Neuronal stem cell (in vitro differentiated cells): ENCODE measurements around the gene FLAD1.

Source experiments
- DNase-seq: peaks from one replicate; pipeline ENCODE4 v3.0.0-alpha.2; 2013; ENCODE audit warnings: low spot score
- H2AFZ ChIP-seq: one replicate; pipeline ENCODE4 v1.6.1; 2013; ENCODE audit warnings: mild to moderate bottlenecking, low read length, inconsistent platforms
- H2AK5ac ChIP-seq: 2 replicates; pipeline ENCODE4 v1.6.1; 2013; ENCODE audit warnings: low read depth, mild to moderate bottlenecking, inconsistent platforms, low read length, moderate library complexity, mixed read lengths
- H2BK120ac ChIP-seq: 2 replicates; pipeline ENCODE4 v1.6.1; 2013; ENCODE audit warnings: low read depth, mild to moderate bottlenecking, inconsistent platforms, low read length, moderate library complexity, mixed read lengths
- H2BK12ac ChIP-seq: one replicate; pipeline ENCODE4 v1.6.1; 2013; ENCODE audit warnings: low read length, inconsistent platforms
- H2BK15ac ChIP-seq: 2 replicates; pipeline ENCODE4 v1.6.1; 2013; ENCODE audit warnings: mild to moderate bottlenecking, low read length, inconsistent platforms, mixed read lengths
- H2BK5ac ChIP-seq: one replicate; pipeline ENCODE4 v1.6.1; 2013; ENCODE audit warnings: inconsistent platforms, mild to moderate bottlenecking, low read length, moderate library complexity
- H3K14ac ChIP-seq: one replicate; pipeline ENCODE4 v1.6.1; 2013; ENCODE audit warnings: low read length, inconsistent platforms
- H3K18ac ChIP-seq: 2 replicates; pipeline ENCODE4 v1.6.1; 2013; ENCODE audit warnings: low read length, inconsistent platforms
- H3K23ac ChIP-seq: 2 replicates; pipeline ENCODE4 v1.6.1; 2013; ENCODE audit warnings: low read depth, mild to moderate bottlenecking, mixed read lengths, low read length, inconsistent platforms; ENCODE audit not compliant: poor library complexity
- H3K27ac ChIP-seq: replicated peaks from 3 replicates; pipeline ENCODE4 v1.5.1; 2013; ENCODE audit warnings: low read length, inconsistent platforms
- H3K27me3 ChIP-seq, 3 experiments: 2 replicates each; pipeline ENCODE4 v1.6.1; 2013; ENCODE audit warnings: low read length in 3 of 3, mild to moderate bottlenecking in 2 of 3, inconsistent platforms in 1 of 3, low read depth in 1 of 3, mixed read lengths in 1 of 3, moderate library complexity in 1 of 3; ENCODE audit not compliant: control insufficient read depth in 3 of 3, insufficient read depth in 3 of 3
- H3K36me3 ChIP-seq, 2 donors: replicated peaks in 1 of 2; 2 replicates each; pipeline ENCODE4 v1.6.1; 2013; ENCODE audit warnings: low read length in 2 of 2; ENCODE audit not compliant: control insufficient read depth in 2 of 2, insufficient read depth in 2 of 2
- H3K4ac ChIP-seq: 2 replicates; pipeline ENCODE4 v1.6.1; 2013; ENCODE audit warnings: inconsistent platforms, mild to moderate bottlenecking, low read length, moderate library complexity
- H3K4me1 ChIP-seq, 2 donors: 1 replicate in 1 of 2; 2 replicates in 1 of 2; pipeline ENCODE4 v1.6.1; 2013; ENCODE audit warnings: low read length in 2 of 2, low read depth in 1 of 2; ENCODE audit not compliant: control insufficient read depth in 2 of 2, insufficient read depth in 1 of 2
- H3K4me2 ChIP-seq: one replicate; pipeline ENCODE4 v1.6.1; 2013; ENCODE audit warnings: mild to moderate bottlenecking, low read length, inconsistent platforms; ENCODE audit not compliant: insufficient read depth, poor library complexity, severe bottlenecking
- H3K4me3 ChIP-seq, 2 donors: 2 replicates each; pipeline ENCODE4 v1.5.1; 2013; ENCODE audit warnings: low read length in 2 of 2, mild to moderate bottlenecking in 2 of 2, inconsistent platforms in 1 of 2, moderate library complexity in 1 of 2
- H3K79me1 ChIP-seq: one replicate; pipeline ENCODE4 v1.6.1; 2013; ENCODE audit warnings: low read depth, mild to moderate bottlenecking, inconsistent platforms, low read length, moderate library complexity
- H3K9ac ChIP-seq: one replicate; pipeline ENCODE4 v1.6.1; 2013; ENCODE audit warnings: mild to moderate bottlenecking, low read depth, low read length, inconsistent platforms; ENCODE audit not compliant: poor library complexity
- H3K9me3 ChIP-seq, 2 donors: replicated peaks in 1 of 2; 2 replicates each; pipeline versions ENCODE3 to v1.6.1; 2013; ENCODE audit warnings: low read length in 2 of 2, mild to moderate bottlenecking in 2 of 2, inconsistent platforms in 1 of 2, low read depth in 1 of 2, mixed read lengths in 1 of 2, moderate library complexity in 1 of 2; ENCODE audit not compliant: control insufficient read depth in 2 of 2, insufficient read depth in 1 of 2
- H4K8ac ChIP-seq: one replicate; pipeline ENCODE4 v1.6.1; 2013; ENCODE audit warnings: low read depth, mild to moderate bottlenecking, inconsistent platforms, low read length, moderate library complexity
- H4K91ac ChIP-seq: one replicate; pipeline ENCODE4 v1.6.1; 2013; ENCODE audit warnings: low read length, low read depth, mild to moderate bottlenecking, inconsistent platforms; ENCODE audit not compliant: poor library complexity
- WGBS, 2 donors: extraction: QIAGEN DNeasy Blood & Tissue Kit; methylation state at CpG; one replicate each; pipeline ENCODE4 v1.1.7; 2013; ENCODE audit warnings: missing lambda C conversion rate in 2 of 2, mixed read lengths in 1 of 2; ENCODE audit not compliant: insufficient read length in 2 of 2, insufficient replicate concordance in 1 of 2; ENCODE audit errors: extremely low coverage in 2 of 2; 5-methylcytosine and 5-hydroxymethylcytosine counted together

The FLAD1 gene

DNA sequence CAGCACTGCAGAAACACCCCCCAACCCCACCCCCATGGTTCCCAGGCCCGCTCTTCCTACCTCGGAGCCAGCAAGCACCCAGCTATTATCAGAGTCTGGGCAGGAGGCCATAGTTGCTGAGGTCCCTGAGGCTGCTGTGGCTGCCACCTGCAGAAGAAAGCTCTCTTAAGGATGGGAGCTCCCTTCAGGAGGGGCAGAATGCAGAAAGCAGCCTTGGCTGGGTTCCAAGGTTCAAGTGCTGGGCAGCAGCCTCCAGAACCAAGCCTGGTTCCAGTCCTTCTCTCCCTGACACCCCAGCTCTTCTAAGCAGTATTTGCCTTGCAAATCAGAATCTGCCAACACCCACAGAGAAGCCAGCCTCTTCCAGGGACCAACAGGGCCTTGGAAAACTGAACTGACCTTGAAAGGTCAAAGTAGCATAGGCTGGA is 29.5 kb upstream of the FLAD1 start:
- H3K27me3 ChIP-seq: no peaks in the 10 kb centered on the region
- H2AK5ac ChIP-seq: no peak overlapping the region
- peaks cover 5% of the 10 kb centered on the region for H3K79me1 ChIP-seq
- no peak overlapping the region for H3K18ac ChIP-seq
- DNase-seq: no peak
- H4K8ac ChIP-seq: no peak overlapping the region
- no peak overlapping the region for H3K9ac ChIP-seq
- no peak overlapping the region for H2AFZ ChIP-seq
- H3K27ac ChIP-seq: no peak overlapping the region
- no peak overlapping the region for H3K4me2 ChIP-seq
- H2BK12ac ChIP-seq: no peak overlapping the region
- H4K91ac ChIP-seq: no peak overlapping the region
- H2BK15ac ChIP-seq: no peak overlapping the region
- H3K36me3 ChIP-seq: peaks cover 19 to 30% of the 10 kb centered on the region in 2 donors
- no peak overlapping the region for H3K23ac ChIP-seq
- peaks cover 27 to 28% of the 10 kb centered on the region in 2 donors for H3K4me1 ChIP-seq
- no CpG with 5 or more reads among the region's 2 CpGs for WGBS, 2 donors
- H3K4me3 ChIP-seq: no peak overlapping the region
- H2BK5ac ChIP-seq: no peak overlapping the region
- no peak overlapping the region for H2BK120ac ChIP-seq
- H3K9me3 ChIP-seq: no peaks in the 10 kb centered on the region
- H3K14ac ChIP-seq: no peak overlapping the region
- no peak overlapping the region for H3K4ac ChIP-seq

DNA sequence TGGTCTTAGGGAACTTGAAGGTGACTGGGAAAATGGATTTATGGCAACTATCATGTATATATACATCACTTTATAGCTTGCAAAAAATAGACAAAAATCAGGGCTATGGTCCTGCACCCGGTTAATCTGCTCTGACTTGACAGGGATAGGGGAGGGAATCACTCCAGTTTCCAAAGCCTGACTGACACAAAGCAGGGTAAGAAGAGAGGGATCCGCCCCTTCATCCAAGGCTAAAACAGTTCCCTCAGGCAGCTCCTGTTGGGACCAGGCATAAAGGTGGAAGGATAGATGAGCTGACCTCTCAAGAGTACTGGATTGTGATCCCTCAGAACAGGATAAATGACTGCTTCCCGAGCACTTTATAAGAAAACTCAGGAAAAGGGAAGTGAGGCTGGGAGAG is 28.6 kb upstream of the FLAD1 start:
- Histone ChIP-seq H3K4me3 (peak overlapping the region; percentile 59 to 84), H2BK120ac (no peak overlapping the region)
- no peak for DNase-seq

GRCh38 chr1:154955039-154955717 is 28.0 kb upstream of the FLAD1 start:
- H3K4me2 ChIP-seq: peak overlapping the region; percentile 76
- H3K4me1 ChIP-seq: peaks cover 27 to 28% of the 10 kb centered on the region in 2 donors
- H4K8ac ChIP-seq: no peak overlapping the region
- peak overlapping the region; percentile 97 for H3K27ac ChIP-seq
- no peak overlapping the region for H3K23ac ChIP-seq
- no peak overlapping the region for H3K14ac ChIP-seq
- DNase-seq: peak; percentile 84
- H3K36me3 ChIP-seq: peaks cover 26 to 44% of the 10 kb centered on the region in 2 donors
- H3K18ac ChIP-seq: no peak overlapping the region
- peak overlapping the region; percentile 83 for H2AFZ ChIP-seq
- H2BK120ac ChIP-seq: no peak overlapping the region
- H2AK5ac ChIP-seq: no peak overlapping the region
- no peak overlapping the region for H3K9ac ChIP-seq
- peak overlapping the region; percentile 59 to 84 for H3K4me3 ChIP-seq
- no peak overlapping the region for H2BK12ac ChIP-seq
- H3K27me3 ChIP-seq: no peaks in the 10 kb centered on the region
- WGBS, 2 donors: no CpG with 5 or more reads among the region's 4 CpGs
- no peaks in the 10 kb centered on the region for H3K9me3 ChIP-seq
- H3K4ac ChIP-seq: no peak overlapping the region
- H4K91ac ChIP-seq: no peak overlapping the region
- H2BK5ac ChIP-seq: no peak overlapping the region
- H3K79me1 ChIP-seq: peaks cover 12% of the 10 kb centered on the region
- no peak overlapping the region for H2BK15ac ChIP-seq

More for the DNA sequence above, 28.6 kb upstream of the FLAD1 start:
- H3K4me1 ChIP-seq: peaks cover 27 to 28% of the 10 kb centered on the region in 2 donors
- no peak overlapping the region for H4K8ac ChIP-seq
- H2BK15ac ChIP-seq: no peak overlapping the region
- H3K14ac ChIP-seq: no peak overlapping the region
- peak overlapping the region; percentile 97 for H3K27ac ChIP-seq
- H2BK12ac ChIP-seq: no peak overlapping the region
- no peak overlapping the region for H3K4ac ChIP-seq
- no peak overlapping the region for H4K91ac ChIP-seq
- H3K79me1 ChIP-seq: peaks cover 10% of the 10 kb centered on the region
- peaks cover 23 to 39% of the 10 kb centered on the region in 2 donors for H3K36me3 ChIP-seq
- no peak overlapping the region for H2AK5ac ChIP-seq
- H3K23ac ChIP-seq: no peak overlapping the region
- no peak overlapping the region for H3K18ac ChIP-seq
- peak overlapping the region; percentile 76 for H3K4me2 ChIP-seq
- H2AFZ ChIP-seq: no peak overlapping the region
- no peaks in the 10 kb centered on the region for H3K27me3 ChIP-seq
- WGBS, 2 donors: no CpG with 5 or more reads among the region's 3 CpGs
- no peak overlapping the region for H2BK5ac ChIP-seq
- H3K9me3 ChIP-seq: no peaks in the 10 kb centered on the region
- H3K9ac ChIP-seq: no peak overlapping the region

DNA sequence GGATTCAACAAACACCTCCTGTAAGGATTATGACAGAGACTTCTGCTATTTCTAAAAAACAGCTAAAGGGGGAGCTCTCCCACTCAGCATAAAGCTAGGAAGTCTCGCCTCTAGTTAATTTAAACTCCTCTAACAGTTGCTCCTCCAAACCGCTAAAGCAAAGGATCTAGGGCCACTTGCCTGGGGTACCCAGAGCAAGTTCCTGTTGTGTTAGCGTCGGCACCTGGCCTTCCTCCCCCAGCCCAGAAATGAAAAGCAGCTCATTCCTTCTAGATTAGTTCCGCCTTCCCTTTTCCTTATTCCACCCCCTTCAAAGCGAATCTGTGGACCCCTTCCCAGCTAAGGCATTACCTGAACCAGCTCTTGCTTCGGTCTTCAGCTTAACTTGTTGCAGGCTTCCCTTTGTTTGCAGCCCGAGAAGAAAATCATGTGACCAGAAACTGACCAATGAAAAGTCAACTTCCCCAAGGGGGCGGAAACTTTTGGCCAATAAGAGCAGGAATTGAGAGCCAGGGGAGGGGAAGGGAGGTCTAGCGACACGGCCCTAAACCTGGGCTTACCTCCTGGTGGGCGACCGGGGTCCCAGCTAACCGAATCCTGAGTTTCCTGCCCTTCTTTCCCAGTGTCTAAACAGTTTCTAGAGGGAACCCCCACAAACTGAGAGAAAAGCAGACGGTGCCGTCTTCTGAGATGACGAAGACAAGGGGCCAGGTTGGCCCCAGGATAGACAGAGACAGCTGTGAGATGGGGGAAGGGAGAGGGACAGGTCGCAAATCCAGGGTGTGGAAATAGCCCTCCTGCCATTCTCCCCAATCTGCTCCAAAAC is 27.2 kb upstream of the FLAD1 start, which contains the start of gene PBXIP1:
Gene PBXIP1, minus strand, starts transcription at position 382 of the 826 bp plus-strand sequence. CDS start 2,378 bp downstream, outside the sequence.
- Histone ChIP-seq H2AK5ac (peak within 1 kb of the TSS; percentile 73), H3K23ac (no peak within 1 kb of the TSS), H3K14ac (no peak within 1 kb of the TSS), H3K36me3 (peaks cover 20 to 43% of the 10 kb centered on the region in 2 donors), H2AFZ (peak within 1 kb of the TSS; percentile 83), H3K4ac (peak within 1 kb of the TSS; percentile 14), H4K8ac (no peak within 1 kb of the TSS), H3K9me3 (no peaks in the 10 kb centered on the region), H3K4me2 (peak within 1 kb of the TSS; percentile 76), H3K18ac (peak within 1 kb of the TSS; percentile 78), H3K9ac (peak within 1 kb of the TSS; percentile 46), H2BK15ac (no peak within 1 kb of the TSS), H4K91ac (no peak within 1 kb of the TSS), H3K4me3 (peak within 1 kb of the TSS; percentile 59 to 84), H3K27me3 (no peaks in the 10 kb centered on the region), H2BK12ac (no peak within 1 kb of the TSS), H2BK5ac (peak within 1 kb of the TSS; percentile 26), H2BK120ac (no peak within 1 kb of the TSS), H3K79me1 (peaks cover 12% of the 10 kb centered on the region), H3K4me1 (peaks cover 32 to 35% of the 10 kb centered on the region in 2 donors), H3K27ac (peak within 1 kb of the TSS; percentile 97)
- peak; percentile 97 for DNase-seq
- WGBS, 2 donors: no CpG with 5 or more reads among the region's 18 CpGs
